ENCODE data around the gene IRF2.

GRCh38 chr4:184448141-184448540 is 26.2 kb downstream of the IRF2 start:
- TF ChIP-seq, protein P1, sequence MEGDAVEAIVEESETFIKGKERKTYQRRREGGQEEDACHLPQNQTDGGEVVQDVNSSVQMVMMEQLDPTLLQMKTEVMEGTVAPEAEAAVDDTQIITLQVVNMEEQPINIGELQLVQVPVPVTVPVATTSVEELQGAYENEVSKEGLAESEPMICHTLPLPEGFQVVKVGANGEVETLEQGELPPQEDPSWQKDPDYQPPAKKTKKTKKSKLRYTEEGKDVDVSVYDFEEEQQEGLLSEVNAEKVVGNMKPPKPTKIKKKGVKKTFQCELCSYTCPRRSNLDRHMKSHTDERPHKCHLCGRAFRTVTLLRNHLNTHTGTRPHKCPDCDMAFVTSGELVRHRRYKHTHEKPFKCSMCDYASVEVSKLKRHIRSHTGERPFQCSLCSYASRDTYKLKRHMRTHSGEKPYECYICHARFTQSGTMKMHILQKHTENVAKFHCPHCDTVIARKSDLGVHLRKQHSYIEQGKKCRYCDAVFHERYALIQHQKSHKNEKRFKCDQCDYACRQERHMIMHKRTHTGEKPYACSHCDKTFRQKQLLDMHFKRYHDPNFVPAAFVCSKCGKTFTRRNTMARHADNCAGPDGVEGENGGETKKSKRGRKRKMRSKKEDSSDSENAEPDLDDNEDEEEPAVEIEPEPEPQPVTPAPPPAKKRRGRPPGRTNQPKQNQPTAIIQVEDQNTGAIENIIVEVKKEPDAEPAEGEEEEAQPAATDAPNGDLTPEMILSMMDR (IDR thresholded peaks at IDR 0.05): no peak
- no peak for TF ChIP-seq EZH2phosphoT487 (IDR thresholded peaks at IDR 0.05)

All from neural progenitor cell (in vitro differentiated cells).